K562 (cell line): ENCODE data around the gene CDCA5. TPM values are rescaled to one million over a fixed set of nuclear protein-coding genes. Genes with fewer than 3 reads are reported as not detected.

Experiments
- BRCA1 ChIP-seq, 2 experiments: fragments of 450-650 bp in 1 of 2; sonication (generic) in 1 of 2; formaldehyde crosslinking in 1 of 2; IDR thresholded peaks; 2 replicates each; pipeline versions ENCODE4 v1.5.0 to v1.6.1; 2017 to 2020; ENCODE audit warnings: mild to moderate bottlenecking in 1 of 2, missing genetic modification reagents in 1 of 2
- CAMTA2 ChIP-seq: fragments of 250-450 bp; sonication (Bioruptor Pico); conservative IDR thresholded peaks from 2 replicates; pipeline ENCODE4 v1.5.1; 2022
- CREM ChIP-seq: IDR thresholded peaks from 2 replicates; pipeline ENCODE4 v1.6.1; 2014; ENCODE audit warnings: antibody characterized with exemption, low read depth
- GTF2E2 ChIP-seq: fragments of 200-800 bp; sonication (Bioruptor generic); IDR thresholded peaks from 2 replicates; pipeline ENCODE4 v1.6.1; 2016; ENCODE audit warnings: missing genetic modification characterization, missing compliant biosample characterization
- LEF1 ChIP-seq: fragments of 450-650 bp; IDR thresholded peaks from 2 replicates; pipeline ENCODE4 v1.6.1; 2016; ENCODE audit warnings: mild to moderate bottlenecking
- MTA2 ChIP-seq: fragments of 450-650 bp; IDR thresholded peaks from 2 replicates; pipeline ENCODE4 v1.6.1; 2016; ENCODE audit warnings: low read depth
- MTA3 ChIP-seq: fragments of 450-650 bp; formaldehyde crosslinking; IDR thresholded peaks from 2 replicates; pipeline ENCODE4 v1.6.1; 2017; ENCODE audit warnings: mild to moderate bottlenecking, borderline replicate concordance
- NBN ChIP-seq: fragments of 450-650 bp; IDR thresholded peaks from 2 replicates; pipeline ENCODE4 v1.6.1; 2016; ENCODE audit warnings: low read depth, mild to moderate bottlenecking
- NCOA6 ChIP-seq: fragments of 450-650 bp; IDR thresholded peaks from 2 replicates; pipeline ENCODE4 v1.6.1; 2017; ENCODE audit warnings: mild to moderate bottlenecking
- NONO ChIP-seq, 2 experiments: fragments of 200-400 bp in 1 of 2; fragments of 450-650 bp in 1 of 2; formaldehyde crosslinking in 1 of 2; IDR thresholded peaks; 2 replicates each; pipeline ENCODE4 v1.6.1; 2017; ENCODE audit warnings: low read depth in 2 of 2, mild to moderate bottlenecking in 2 of 2, moderate library complexity in 2 of 2, low read length in 1 of 2
- NR2C1 ChIP-seq, 2 experiments: fragments of 450-650 bp; IDR thresholded peaks; 2 replicates each; pipeline ENCODE4 v1.6.1; 2017; ENCODE audit warnings: mild to moderate bottlenecking in 2 of 2, antibody characterized with exemption in 1 of 2, inconsistent platforms in 1 of 2, missing compliant biosample characterization in 1 of 2, missing genetic modification characterization in 1 of 2
- RBFOX2 ChIP-seq: fragments of 200-400 bp; formaldehyde crosslinking; IDR thresholded peaks from 2 replicates; pipeline ENCODE4 v1.6.1; 2017; ENCODE audit warnings: low read depth, mild to moderate bottlenecking, low read length, moderate library complexity
- SNAPC5 ChIP-seq: fragments of 250-450 bp; sonication (Bioruptor Pico); IDR thresholded peaks from 2 replicates; pipeline ENCODE4 v1.8.0; 2021; ENCODE audit warnings: moderate library complexity, mild to moderate bottlenecking, inconsistent platforms
- TFE3 ChIP-seq: fragments of 450-650 bp; formaldehyde crosslinking; IDR thresholded peaks from 2 replicates; pipeline ENCODE4 v1.4.0; 2020; ENCODE audit warnings: mild to moderate bottlenecking, mixed read lengths
- ZNF23 ChIP-seq: fragments of 250-450 bp; sonication (Bioruptor Pico); IDR thresholded peaks from 2 replicates; pipeline ENCODE4 v1.4.0; 2020; ENCODE audit warnings: mild to moderate bottlenecking
- ZNF445 ChIP-seq: fragments of 250-450 bp; sonication (Bioruptor Pico); IDR thresholded peaks from 2 replicates; pipeline ENCODE4 v1.4.0; 2020; ENCODE audit warnings: low read depth, mild to moderate bottlenecking, moderate library complexity
- polyA plus RNA-seq, 8 experiments: library from polyadenylated mRNA; depleted of rRNA in 4 of 8; stranded (reverse) in 5 of 8; unstranded in 3 of 8; fragments of >200 nt; fragmentation: Nextera tagmentation in 2 of 8; fragmentation: Illumina TruSeq in 1 of 8; extraction: Ambion mirVana in 2 of 8; extraction: Trizol in 1 of 8; gene quantifications; 2 replicates each; pipeline versions ENCODE4 v1.2.1 to v1.2.3, GENCODE V29; 2011 to 2014; ENCODE audit warnings: inconsistent platforms in 1 of 8, missing spikeins in 1 of 8
- total RNA-seq, 7 experiments: library from RNA; depleted of rRNA in 6 of 7; stranded (reverse); fragments of >200 nt in 6 of 7; fragmentation: Illumina TruSeq in 2 of 7; extraction: Trizol in 2 of 7; gene quantifications; 2 replicates each; pipeline versions ENCODE4 v1.2.1 to v1.2.3, GENCODE V29; 2011 to 2021; ENCODE audit warnings: low replicate concordance in 1 of 7
- TF ChIP-seq, protein P1 (sequence below): fragments of 450-650 bp; IDR thresholded peaks from 2 replicates; pipeline ENCODE4 v1.7.1; 2018; ENCODE audit warnings: mild to moderate bottlenecking, low read depth; ENCODE audit not compliant: partially characterized antibody
- TF ChIP-seq, protein P2 (sequence below), 2 experiments: fragments of 250-450 bp in 1 of 2; fragments of 450-650 bp in 1 of 2; sonication (Bioruptor Pico) in 1 of 2; IDR thresholded peaks; 2 replicates each; pipeline versions ENCODE4 v1.6.1 to v1.8.0; 2016 to 2021; ENCODE audit warnings: mild to moderate bottlenecking in 2 of 2, moderate library complexity in 2 of 2, missing compliant biosample characterization in 1 of 2, missing genetic modification characterization in 1 of 2

CDCA5 gene
- total and polyA plus RNA-seq, 9 of the 15 experiments (the other 6 are each of a cell fraction or from before 2014, with no cell fraction given), result 18.9 to 94.3 (median 64.6) TPM

- TF ChIP-seq TFE3 (CRISPR knock-in tag) (no peak), NR2C1 (IDR thresholded peaks at IDR 0.05) (peak; percentile 97), NR2C1 (tag; IDR thresholded peaks at IDR 0.05) (peak; percentile 97), LEF1 (peak; percentile 57; the same call in 1 of the 2 replicates), ZNF445 (CRISPR knock-in tag) (no peak), RBFOX2 (peak; percentile 94), GTF2E2 (tag) (peak; percentile 94), SNAPC5 (CRISPR knock-in tag) (no peak), ZNF23 (CRISPR knock-in tag) (no peak), MTA2 (0 out of 2 replicates have a peak, but pooled peaks have one; percentile 18), MTA3 (peak; percentile 87), CAMTA2 (CRISPR knock-in tag) (no peak), NBN (peak; percentile 51; the same call in 1 of the 2 replicates), CREM (peak; percentile 86), BRCA1 (IDR thresholded peaks at IDR 0.05) (no peak), BRCA1 (CRISPR knock-in tag; IDR thresholded peaks at IDR 0.05) (no peak), NONO (IDR thresholded peaks at IDR 0.05; ENCODE audit: low read depth in 2 of 2, low read length in 1 of 2) (peak in 1 of 2 experiments; percentile 41; a peak in 2 of 4 replicates), NCOA6 (0 out of 2 replicates have a peak, but pooled peaks have one; percentile 61)
- TF ChIP-seq, protein P1, sequence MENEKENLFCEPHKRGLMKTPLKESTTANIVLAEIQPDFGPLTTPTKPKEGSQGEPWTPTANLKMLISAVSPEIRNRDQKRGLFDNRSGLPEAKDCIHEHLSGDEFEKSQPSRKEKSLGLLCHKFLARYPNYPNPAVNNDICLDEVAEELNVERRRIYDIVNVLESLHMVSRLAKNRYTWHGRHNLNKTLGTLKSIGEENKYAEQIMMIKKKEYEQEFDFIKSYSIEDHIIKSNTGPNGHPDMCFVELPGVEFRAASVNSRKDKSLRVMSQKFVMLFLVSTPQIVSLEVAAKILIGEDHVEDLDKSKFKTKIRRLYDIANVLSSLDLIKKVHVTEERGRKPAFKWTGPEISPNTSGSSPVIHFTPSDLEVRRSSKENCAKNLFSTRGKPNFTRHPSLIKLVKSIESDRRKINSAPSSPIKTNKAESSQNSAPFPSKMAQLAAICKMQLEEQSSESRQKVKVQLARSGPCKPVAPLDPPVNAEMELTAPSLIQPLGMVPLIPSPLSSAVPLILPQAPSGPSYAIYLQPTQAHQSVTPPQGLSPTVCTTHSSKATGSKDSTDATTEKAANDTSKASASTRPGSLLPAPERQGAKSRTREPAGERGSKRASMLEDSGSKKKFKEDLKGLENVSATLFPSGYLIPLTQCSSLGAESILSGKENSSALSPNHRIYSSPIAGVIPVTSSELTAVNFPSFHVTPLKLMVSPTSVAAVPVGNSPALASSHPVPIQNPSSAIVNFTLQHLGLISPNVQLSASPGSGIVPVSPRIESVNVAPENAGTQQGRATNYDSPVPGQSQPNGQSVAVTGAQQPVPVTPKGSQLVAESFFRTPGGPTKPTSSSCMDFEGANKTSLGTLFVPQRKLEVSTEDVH, result peak; percentile 95
- TF ChIP-seq, protein P2, sequence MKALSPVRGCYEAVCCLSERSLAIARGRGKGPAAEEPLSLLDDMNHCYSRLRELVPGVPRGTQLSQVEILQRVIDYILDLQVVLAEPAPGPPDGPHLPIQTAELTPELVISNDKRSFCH (CRISPR knock-in tag; IDR thresholded peaks at IDR 0.05), result no peak
- TF ChIP-seq, protein P2 (tag; IDR thresholded peaks at IDR 0.05), result peak; percentile 89
These were observed 12.3 kb upstream of the CDCA5 start, which contains the start of gene VPS51 (continued) for GRCh38 chr11:65095974-65096806.
